Mesendoderm (in vitro differentiated cells): ENCODE measurements around the gene PREX1.

Source experiments
- DNase-seq: peaks from one replicate; pipeline ENCODE4 v3.0.0; 2013
- H2AK5ac ChIP-seq: 2 replicates; pipeline ENCODE4 v1.6.1; 2013; ENCODE audit warnings: low read length, inconsistent platforms
- H2BK120ac ChIP-seq: 2 replicates; pipeline ENCODE4 v1.6.1; 2013; ENCODE audit warnings: low read depth, mild to moderate bottlenecking, low read length, moderate library complexity, mixed read lengths
- H2BK15ac ChIP-seq: replicated peaks from 2 replicates; pipeline ENCODE4 v1.6.1; 2013; ENCODE audit warnings: low read depth, mild to moderate bottlenecking, moderate library complexity
- H2BK5ac ChIP-seq: 2 replicates; pipeline ENCODE4 v1.6.1; 2013; ENCODE audit warnings: low read length, inconsistent platforms
- H3K18ac ChIP-seq: 2 replicates; pipeline ENCODE4 v1.6.1; 2013; ENCODE audit warnings: mild to moderate bottlenecking, low read length, mixed read lengths
- H3K23ac ChIP-seq: one replicate; pipeline ENCODE4 v1.6.1; 2013; ENCODE audit warnings: low read length
- H3K27ac ChIP-seq: 2 replicates; pipeline ENCODE4 v1.5.1; 2013; ENCODE audit warnings: low read depth, mild to moderate bottlenecking, inconsistent platforms, low read length, moderate library complexity
- H3K27me3 ChIP-seq: 2 replicates; pipeline ENCODE4 v1.6.1; 2013; ENCODE audit warnings: low read length, control low read depth, mild to moderate bottlenecking, inconsistent platforms; ENCODE audit not compliant: insufficient read depth, poor library complexity
- H3K36me3 ChIP-seq: 2 replicates; pipeline ENCODE4 v1.6.1; 2013; ENCODE audit warnings: low read length, inconsistent platforms; ENCODE audit not compliant: control insufficient read depth, insufficient read depth
- H3K4ac ChIP-seq: one replicate; pipeline ENCODE4 v1.6.1; 2013; ENCODE audit warnings: low read depth, mild to moderate bottlenecking, low read length, moderate library complexity
- H3K4me1 ChIP-seq: 2 replicates; pipeline ENCODE4 v1.6.1; 2013; ENCODE audit warnings: low read depth, low read length, inconsistent platforms; ENCODE audit not compliant: control insufficient read depth
- H3K4me2 ChIP-seq: 2 replicates; pipeline ENCODE4 v1.6.1; 2013; ENCODE audit warnings: low read length
- H3K4me3 ChIP-seq: 2 replicates; pipeline ENCODE4 v1.5.1; 2013; ENCODE audit warnings: mild to moderate bottlenecking, low read length
- H3K56ac ChIP-seq: one replicate; pipeline ENCODE4 v1.6.1; 2013; ENCODE audit warnings: low read length
- H3K79me1 ChIP-seq: 2 replicates; pipeline ENCODE4 v1.6.1; 2013; ENCODE audit warnings: low read length, inconsistent platforms
- H3K79me2 ChIP-seq: 2 replicates; pipeline ENCODE4 v1.6.1; 2013; ENCODE audit warnings: mild to moderate bottlenecking, low read length; ENCODE audit not compliant: control insufficient read depth, insufficient read depth
- H3K9ac ChIP-seq: 2 replicates; pipeline ENCODE4 v1.6.1; 2013; ENCODE audit warnings: low read length, inconsistent platforms
- H4K5ac ChIP-seq: one replicate; pipeline ENCODE4 v1.6.1; 2013; ENCODE audit warnings: low read length
- H4K8ac ChIP-seq: one replicate; pipeline ENCODE4 v1.6.1; 2013; ENCODE audit warnings: low read depth, mild to moderate bottlenecking, control low read depth, low read length, moderate library complexity
- WGBS: extraction: QIAGEN DNeasy Blood & Tissue Kit; methylation state at CpG from one replicate; pipeline ENCODE4 v1.1.7; 2013; ENCODE audit warnings: low lambda C conversion rate, missing lambda C conversion rate; ENCODE audit not compliant: insufficient coverage; ENCODE audit errors: extremely low coverage; 5-methylcytosine and 5-hydroxymethylcytosine counted together

The PREX1 gene

DNA sequence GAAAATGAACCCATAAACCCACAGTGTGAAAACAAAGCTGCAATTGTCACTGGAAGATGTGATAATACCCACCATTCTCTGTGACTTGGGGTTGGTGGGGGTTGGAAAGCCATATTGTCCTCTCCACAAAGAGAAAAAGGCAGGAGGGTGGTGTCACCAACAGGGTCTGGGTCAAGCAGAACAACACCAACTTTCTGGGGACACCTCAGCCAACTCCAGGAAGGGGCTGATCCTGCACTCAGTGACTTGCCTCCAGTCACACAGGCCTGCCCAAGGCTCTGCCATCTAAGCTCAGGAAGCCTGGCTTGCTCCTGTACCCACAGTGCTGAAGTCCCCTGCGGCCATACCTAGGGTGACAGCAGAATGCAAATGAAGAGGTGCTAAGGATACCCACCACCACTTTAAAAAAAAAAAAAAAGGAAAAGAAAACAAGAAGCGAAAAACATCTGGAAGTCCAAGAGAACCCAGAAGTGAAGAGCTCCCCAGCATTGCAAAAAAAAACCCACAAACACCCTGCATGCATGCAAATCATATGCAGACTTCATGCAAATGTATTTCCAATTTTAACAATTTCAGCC lies 110.6 kb downstream of the PREX1 start:
- Histone ChIP-seq H4K5ac (no peak overlapping the region), H2BK5ac (no peak overlapping the region), H3K27me3 (no peaks in the 10 kb centered on the region), H3K4ac (no peak overlapping the region), H2BK120ac (no peak overlapping the region), H3K4me3 (no peak overlapping the region), H3K4me2 (no peak overlapping the region), H3K23ac (no peak overlapping the region), H3K9ac (no peak overlapping the region), H2AK5ac (no peak overlapping the region), H3K56ac (no peak overlapping the region), H3K79me1 (peaks cover 29% of the 10 kb centered on the region), H3K18ac (no peak overlapping the region), H4K8ac (no peak overlapping the region), H2BK15ac (no peak overlapping the region), H3K36me3 (peaks cover 4% of the 10 kb centered on the region), H3K79me2 (no peaks in the 10 kb centered on the region), H3K27ac (no peak overlapping the region), H3K4me1 (no peaks in the 10 kb centered on the region)
- DNase-seq = no peak
- WGBS = no CpG with 5 or more reads among the region's 2 CpGs

DNA sequence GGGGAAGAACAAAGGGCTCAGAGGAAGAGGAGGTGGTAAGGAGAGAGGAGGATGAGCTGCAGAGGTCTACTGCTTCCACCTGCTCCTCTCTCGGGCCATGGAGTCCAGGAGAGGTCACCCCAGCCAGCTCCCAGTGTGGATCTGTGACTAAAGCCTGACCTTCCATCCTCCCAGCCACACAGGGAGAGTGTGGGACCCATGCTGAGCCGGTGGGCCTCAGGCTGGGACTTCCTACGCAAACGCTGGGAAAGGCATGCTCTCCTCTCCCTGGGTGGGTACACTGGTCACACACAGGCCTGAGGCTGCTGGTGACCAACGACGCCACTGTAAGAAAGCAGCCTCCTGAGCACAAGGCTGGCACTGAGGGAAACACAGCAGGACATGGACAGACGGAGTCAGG lies 111.3 kb downstream of the PREX1 start:
- no peaks in the 10 kb centered on the region for H3K4me1 ChIP-seq

DNA sequence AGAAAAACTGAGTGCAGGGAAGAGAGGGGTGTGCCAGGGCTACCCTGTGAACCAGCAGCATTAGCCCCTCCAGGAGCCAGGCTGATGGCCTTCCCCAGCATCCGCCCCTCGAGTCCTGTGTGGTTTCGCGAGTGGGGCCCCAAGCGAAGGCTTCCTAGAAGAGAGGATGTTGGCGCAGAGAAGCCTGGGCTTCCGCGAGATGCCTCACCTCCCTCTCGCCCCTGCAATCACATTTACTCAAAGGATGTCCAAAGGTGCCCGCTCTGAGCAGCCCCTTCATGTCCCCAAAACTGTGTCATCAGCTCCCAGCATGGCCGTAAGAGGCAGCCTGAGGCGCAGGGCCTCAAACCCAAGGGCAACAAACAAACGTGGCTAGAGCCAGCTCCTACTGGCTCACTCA lies 111.7 kb downstream of the PREX1 start:
- no peaks in the 10 kb centered on the region for H3K4me1 ChIP-seq
- H3K4ac ChIP-seq = no peak overlapping the region
- no peak overlapping the region for H2AK5ac ChIP-seq
- H3K9ac ChIP-seq = no peak overlapping the region
- no peak overlapping the region for H3K27ac ChIP-seq
- no peak for DNase-seq
- no peak overlapping the region for H4K5ac ChIP-seq
- no peak overlapping the region for H3K4me3 ChIP-seq
- H2BK15ac ChIP-seq = no peak overlapping the region
- peaks cover 29% of the 10 kb centered on the region for H3K79me1 ChIP-seq
- no peak overlapping the region for H3K18ac ChIP-seq
- no peak overlapping the region for H4K8ac ChIP-seq
- no peaks in the 10 kb centered on the region for H3K27me3 ChIP-seq
- no peak overlapping the region for H3K4me2 ChIP-seq
- no peak overlapping the region for H3K23ac ChIP-seq
- peaks cover 4% of the 10 kb centered on the region for H3K36me3 ChIP-seq
- no peak overlapping the region for H2BK5ac ChIP-seq
- H3K56ac ChIP-seq = no peak overlapping the region
- H2BK120ac ChIP-seq = no peak overlapping the region
- H3K79me2 ChIP-seq = no peaks in the 10 kb centered on the region
- WGBS = no CpG with 5 or more reads among the region's 13 CpGs

More for the DNA sequence above, 111.3 kb downstream of the PREX1 start:
- Histone ChIP-seq H4K5ac (no peak overlapping the region), H4K8ac (no peak overlapping the region), H3K4me3 (no peak overlapping the region), H3K4ac (no peak overlapping the region), H3K4me2 (no peak overlapping the region), H2AK5ac (no peak overlapping the region), H3K18ac (no peak overlapping the region), H3K79me2 (no peaks in the 10 kb centered on the region), H3K23ac (no peak overlapping the region), H3K27ac (no peak overlapping the region), H3K36me3 (peaks cover 4% of the 10 kb centered on the region), H3K56ac (no peak overlapping the region), H2BK15ac (no peak overlapping the region), H3K27me3 (no peaks in the 10 kb centered on the region), H3K79me1 (peaks cover 29% of the 10 kb centered on the region), H2BK120ac (no peak overlapping the region), H2BK5ac (no peak overlapping the region), H3K9ac (no peak overlapping the region)
- WGBS = no CpG with 5 or more reads among the region's 7 CpGs
- no peak for DNase-seq

DNA sequence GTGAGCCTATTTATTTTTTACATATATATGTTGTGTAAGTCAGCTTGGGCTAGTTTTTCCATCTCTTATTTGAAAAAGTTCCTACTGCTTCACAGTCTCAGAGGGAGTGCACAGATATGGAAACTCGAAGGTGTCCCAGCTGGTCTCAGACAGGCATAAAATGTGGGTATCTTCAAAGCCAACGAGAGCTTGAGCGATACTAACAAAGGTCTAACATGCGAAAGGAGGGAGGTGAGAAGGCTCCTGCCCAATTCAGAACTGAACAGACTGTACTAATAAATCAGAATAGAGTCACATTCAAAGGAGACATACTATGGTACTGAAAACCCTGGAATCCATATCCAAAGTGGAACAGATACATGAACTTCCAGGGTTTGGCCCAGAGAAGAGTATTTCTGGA lies 113.0 kb downstream of the PREX1 start:
- no peak overlapping the region for H2AK5ac ChIP-seq
- H3K4me3 ChIP-seq = no peak overlapping the region
- peaks cover 31% of the 10 kb centered on the region for H3K79me1 ChIP-seq
- H2BK5ac ChIP-seq = no peak overlapping the region
- no peak overlapping the region for H3K23ac ChIP-seq
- peaks cover 2% of the 10 kb centered on the region for H3K79me2 ChIP-seq
- no peak overlapping the region for H2BK15ac ChIP-seq
- H3K36me3 ChIP-seq = peaks cover 4% of the 10 kb centered on the region
- no peak overlapping the region for H4K5ac ChIP-seq
- H3K4ac ChIP-seq = no peak overlapping the region
- no CpG with 5 or more reads among the region's 4 CpGs for WGBS
- no peak overlapping the region for H3K18ac ChIP-seq
- no peak overlapping the region for H4K8ac ChIP-seq
- H3K27me3 ChIP-seq = no peaks in the 10 kb centered on the region
- no peak overlapping the region for H3K9ac ChIP-seq
- DNase-seq = no peak
- no peaks in the 10 kb centered on the region for H3K4me1 ChIP-seq
- no peak overlapping the region for H2BK120ac ChIP-seq
- H3K27ac ChIP-seq = no peak overlapping the region
- H3K56ac ChIP-seq = no peak overlapping the region
- no peak overlapping the region for H3K4me2 ChIP-seq

DNA sequence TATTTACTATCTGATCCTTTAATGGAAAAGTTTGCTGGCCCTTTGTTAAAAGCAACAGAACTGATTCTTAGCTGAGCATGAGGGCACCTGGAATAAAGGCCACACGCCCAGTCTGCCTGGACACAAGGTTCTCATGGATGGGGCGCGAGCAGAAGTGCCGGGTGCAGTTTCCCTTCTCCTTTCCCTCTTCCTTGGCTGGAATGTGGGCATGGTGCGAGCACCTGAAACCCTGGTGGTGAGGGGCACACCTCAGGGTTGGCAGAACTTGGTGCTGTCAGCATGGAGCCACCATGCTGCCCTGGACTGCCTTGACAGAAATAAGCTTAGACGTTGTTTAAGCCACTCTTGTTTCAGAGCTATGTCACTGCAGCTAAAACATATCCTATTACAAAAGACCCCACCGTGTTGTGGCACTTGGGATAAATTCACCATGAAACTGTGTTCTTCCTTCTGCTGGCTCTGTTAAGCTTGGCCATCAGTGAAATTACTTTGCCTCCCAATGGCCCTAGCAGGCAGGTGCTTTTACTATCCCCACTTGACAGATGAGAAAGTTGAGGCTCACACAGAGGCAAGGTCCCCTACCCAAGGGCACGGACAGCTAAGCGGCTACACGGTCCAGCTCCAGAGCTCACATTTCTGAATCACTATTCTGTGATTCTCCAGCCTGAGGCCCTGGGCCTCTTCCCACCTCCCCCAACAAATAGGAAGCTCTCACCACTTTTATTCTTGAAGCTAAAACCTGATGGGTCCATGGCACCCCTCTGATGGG lies 115.9 kb downstream of the PREX1 start:
- no peak overlapping the region for H4K8ac ChIP-seq
- peaks cover 1% of the 10 kb centered on the region for H3K36me3 ChIP-seq
- no peak overlapping the region for H2AK5ac ChIP-seq
- H2BK5ac ChIP-seq = no peak overlapping the region
- DNase-seq = no peak
- WGBS = no CpG with 5 or more reads among the region's 10 CpGs
- H2BK15ac ChIP-seq = no peak overlapping the region
- no peak overlapping the region for H3K56ac ChIP-seq
- no peaks in the 10 kb centered on the region for H3K4me1 ChIP-seq
- no peak overlapping the region for H3K4me3 ChIP-seq
- H3K79me2 ChIP-seq = peaks cover 2% of the 10 kb centered on the region
- H2BK120ac ChIP-seq = no peak overlapping the region
- H3K18ac ChIP-seq = no peak overlapping the region
- no peak overlapping the region for H4K5ac ChIP-seq
- peaks cover 29% of the 10 kb centered on the region for H3K79me1 ChIP-seq
- H3K4ac ChIP-seq = no peak overlapping the region
- H3K27me3 ChIP-seq = no peaks in the 10 kb centered on the region
- H3K4me2 ChIP-seq = no peak overlapping the region
- no peak overlapping the region for H3K23ac ChIP-seq
- no peak overlapping the region for H3K9ac ChIP-seq
- H3K27ac ChIP-seq = no peak overlapping the region
